ENCODE data around the gene ACOXL.

Gene ACOXL

DNA sequence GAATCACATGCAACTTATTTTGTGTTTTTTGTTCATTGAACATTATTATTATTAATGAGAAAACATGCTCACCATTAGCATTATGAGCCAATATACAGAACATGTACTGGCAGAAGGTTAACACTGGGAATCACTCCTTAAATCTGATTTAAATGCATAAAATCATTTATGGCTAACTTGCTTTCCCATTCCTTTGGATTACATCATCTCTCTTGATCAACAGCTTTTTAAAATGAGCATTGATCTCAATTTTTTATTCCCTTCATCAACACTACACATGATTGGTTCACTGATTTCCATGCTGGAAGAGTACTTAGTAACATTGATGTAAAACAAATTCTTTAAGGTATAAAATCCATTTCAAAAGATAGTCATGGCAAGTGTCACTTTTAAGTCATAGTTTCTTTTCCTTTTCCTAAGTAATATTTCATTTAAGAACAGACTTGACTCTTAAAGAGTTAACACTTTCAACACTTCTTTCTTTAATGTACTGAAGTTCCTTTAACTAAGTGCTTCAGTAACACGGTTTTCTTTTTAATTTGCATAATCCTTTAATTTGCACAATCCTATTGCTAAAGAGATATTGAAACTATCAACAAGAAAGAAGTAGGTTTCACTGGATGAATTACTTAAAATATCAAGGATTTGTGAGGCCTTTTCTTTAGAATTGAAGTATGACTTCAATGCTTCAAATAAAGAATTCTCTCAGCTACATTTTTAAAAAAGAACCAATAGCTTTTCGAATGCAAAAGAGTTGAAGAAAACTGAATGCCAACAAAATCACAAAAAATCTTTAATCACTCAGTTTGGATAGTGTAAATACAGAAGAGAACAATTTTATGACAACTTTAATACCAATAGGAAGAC lies 29.6 kb upstream of the ACOXL start:
- Histone ChIP-seq H3K9me3 (ENCODE audit: control insufficient read depth, insufficient read depth, low read length) (no peaks in the 10 kb centered on the region), H3K27ac (ENCODE audit: low read depth, low read length) (no peak overlapping the region), H3K27me3 (ENCODE audit: control insufficient read depth, low read length) (peaks cover 22% of the 10 kb centered on the region; the same call in 1 of the 2 replicates), H3K4me1 (ENCODE audit: control insufficient read depth, low read length) (no peaks in the 10 kb centered on the region), H3K36me3 (ENCODE audit: control insufficient read depth, low read length) (no peaks in the 10 kb centered on the region), H3K4me3 (ENCODE audit: low read length) (no peak overlapping the region), H3K9me2 (replicated peaks; ENCODE audit: control insufficient read depth, low read length) (no peaks in the 10 kb centered on the region), H4K20me1 (ENCODE audit: control insufficient read depth, insufficient read depth, low read depth, low read length) (no peaks in the 10 kb centered on the region), H3F3A (ENCODE audit: control insufficient read depth, insufficient read depth) (no peaks in the 10 kb centered on the region), H3K79me2 (ENCODE audit: control insufficient read depth, low read length) (no peaks in the 10 kb centered on the region), H3K4me2 (ENCODE audit: low read length) (no peak overlapping the region)
- TF ChIP-seq EZH2phosphoT487 (IDR thresholded peaks at IDR 0.05; ENCODE audit: borderline replicate concordance, low read length): no peak
- TF ChIP-seq, protein P1, sequence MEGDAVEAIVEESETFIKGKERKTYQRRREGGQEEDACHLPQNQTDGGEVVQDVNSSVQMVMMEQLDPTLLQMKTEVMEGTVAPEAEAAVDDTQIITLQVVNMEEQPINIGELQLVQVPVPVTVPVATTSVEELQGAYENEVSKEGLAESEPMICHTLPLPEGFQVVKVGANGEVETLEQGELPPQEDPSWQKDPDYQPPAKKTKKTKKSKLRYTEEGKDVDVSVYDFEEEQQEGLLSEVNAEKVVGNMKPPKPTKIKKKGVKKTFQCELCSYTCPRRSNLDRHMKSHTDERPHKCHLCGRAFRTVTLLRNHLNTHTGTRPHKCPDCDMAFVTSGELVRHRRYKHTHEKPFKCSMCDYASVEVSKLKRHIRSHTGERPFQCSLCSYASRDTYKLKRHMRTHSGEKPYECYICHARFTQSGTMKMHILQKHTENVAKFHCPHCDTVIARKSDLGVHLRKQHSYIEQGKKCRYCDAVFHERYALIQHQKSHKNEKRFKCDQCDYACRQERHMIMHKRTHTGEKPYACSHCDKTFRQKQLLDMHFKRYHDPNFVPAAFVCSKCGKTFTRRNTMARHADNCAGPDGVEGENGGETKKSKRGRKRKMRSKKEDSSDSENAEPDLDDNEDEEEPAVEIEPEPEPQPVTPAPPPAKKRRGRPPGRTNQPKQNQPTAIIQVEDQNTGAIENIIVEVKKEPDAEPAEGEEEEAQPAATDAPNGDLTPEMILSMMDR (IDR thresholded peaks at IDR 0.05; ENCODE audit: low read depth, low read length, poor library complexity, severe bottlenecking): no peak

DNA sequence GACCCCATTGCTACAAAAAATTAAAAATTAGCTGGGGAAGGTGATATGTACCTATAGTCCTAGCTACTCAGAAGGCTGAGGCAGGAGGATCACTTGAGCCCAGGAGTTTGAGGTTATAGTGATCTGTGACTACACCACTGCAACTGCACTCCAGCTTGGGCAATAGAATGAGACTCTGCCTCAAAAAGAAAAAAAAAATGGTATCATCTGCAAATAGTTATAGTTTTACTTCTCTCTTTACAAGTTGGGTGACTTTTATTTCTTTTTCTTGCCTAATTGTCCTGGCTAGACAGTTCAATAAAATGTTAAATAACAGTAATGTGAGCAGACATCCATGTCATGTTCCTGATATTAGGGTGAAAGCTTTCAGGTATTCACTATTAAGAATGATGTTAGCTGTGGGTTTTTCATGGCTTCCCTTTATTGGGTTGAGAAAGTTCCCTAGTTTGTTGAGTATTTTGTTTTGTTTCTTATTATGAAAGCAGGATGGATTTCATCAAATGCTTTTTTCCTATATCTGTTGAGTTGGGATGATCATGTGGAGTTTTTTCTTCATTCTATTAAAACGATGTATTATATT lies 24.9 kb upstream of the ACOXL start:
- Histone ChIP-seq H3K9me2 (replicated peaks; ENCODE audit: control insufficient read depth, low read length) (no peaks in the 10 kb centered on the region), H3F3A (ENCODE audit: control insufficient read depth, insufficient read depth) (no peaks in the 10 kb centered on the region), H3K79me2 (ENCODE audit: control insufficient read depth, low read length) (no peaks in the 10 kb centered on the region), H3K9me3 (ENCODE audit: control insufficient read depth, insufficient read depth, low read length) (no peaks in the 10 kb centered on the region), H3K27ac (ENCODE audit: low read depth, low read length) (no peak overlapping the region), H3K4me1 (ENCODE audit: control insufficient read depth, low read length) (no peaks in the 10 kb centered on the region), H3K4me3 (ENCODE audit: low read length) (no peak overlapping the region), H3K27me3 (ENCODE audit: control insufficient read depth, low read length) (peaks cover 33% of the 10 kb centered on the region), H3K4me2 (ENCODE audit: low read length) (no peak overlapping the region), H4K20me1 (ENCODE audit: control insufficient read depth, insufficient read depth, low read depth, low read length) (no peaks in the 10 kb centered on the region), H3K36me3 (ENCODE audit: control insufficient read depth, low read length) (no peaks in the 10 kb centered on the region)
- TF ChIP-seq, protein P1 (IDR thresholded peaks at IDR 0.05; ENCODE audit: low read depth, low read length, poor library complexity, severe bottlenecking): no peak
- no peak for TF ChIP-seq EZH2phosphoT487 (IDR thresholded peaks at IDR 0.05; ENCODE audit: borderline replicate concordance, low read length)

DNA sequence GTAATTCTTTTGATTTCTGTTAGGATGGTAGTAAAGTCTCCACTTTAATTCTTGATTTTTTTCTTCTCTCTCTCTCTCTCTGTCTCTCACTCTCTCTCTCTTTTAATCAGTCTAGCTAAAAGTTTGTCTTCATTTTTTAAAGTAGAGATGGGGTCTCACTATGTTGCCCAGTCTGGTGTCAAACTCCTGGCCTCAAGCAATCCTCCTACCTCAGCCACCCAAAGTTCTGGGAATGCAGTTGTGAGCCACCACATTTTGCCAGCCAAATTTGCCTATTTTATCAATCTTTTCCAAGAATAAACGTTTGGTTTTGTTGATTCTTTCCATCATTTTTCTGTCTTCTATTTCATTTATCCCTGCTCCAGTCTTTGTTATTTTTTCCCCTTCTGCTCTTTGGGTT lies 23.9 kb upstream of the ACOXL start:
- H3K4me2 ChIP-seq (ENCODE audit: low read length): no peak overlapping the region
- H3K27ac ChIP-seq (ENCODE audit: low read depth, low read length): no peak overlapping the region
- H3K36me3 ChIP-seq (ENCODE audit: control insufficient read depth, low read length): no peaks in the 10 kb centered on the region
- peaks cover 31% of the 10 kb centered on the region for H3K27me3 ChIP-seq (ENCODE audit: control insufficient read depth, low read length)
- H3K79me2 ChIP-seq (ENCODE audit: control insufficient read depth, low read length): no peaks in the 10 kb centered on the region
- H3K4me3 ChIP-seq (ENCODE audit: low read length): no peak overlapping the region
- H3K4me1 ChIP-seq (ENCODE audit: control insufficient read depth, low read length): no peaks in the 10 kb centered on the region
- H3F3A ChIP-seq (ENCODE audit: control insufficient read depth, insufficient read depth): no peaks in the 10 kb centered on the region
- H3K9me2 ChIP-seq (replicated peaks; ENCODE audit: control insufficient read depth, low read length): no peaks in the 10 kb centered on the region
- no peaks in the 10 kb centered on the region for H4K20me1 ChIP-seq (ENCODE audit: control insufficient read depth, insufficient read depth, low read depth, low read length)
- H3K9me3 ChIP-seq (ENCODE audit: control insufficient read depth, insufficient read depth, low read length): no peaks in the 10 kb centered on the region
- no peak for TF ChIP-seq EZH2phosphoT487 (IDR thresholded peaks at IDR 0.05; ENCODE audit: borderline replicate concordance, low read length)
- TF ChIP-seq, protein P1 (IDR thresholded peaks at IDR 0.05; ENCODE audit: low read depth, low read length, poor library complexity, severe bottlenecking): no peak
